Neural crest cell (in vitro differentiated cells): Measurements from ENCODE around the gene WNT5B. TPM values are rescaled to one million over a fixed set of nuclear protein-coding genes. Genes with fewer than 3 reads are reported as not detected.

Experiments
- DNase-seq: peaks from one replicate; pipeline ENCODE4 v3.0.0; 2021; ENCODE audit warnings: low read depth, mixed read lengths, low spot score
- H3K27ac Mint-ChIP-seq: one replicate; pipeline ENCODE4 v1.8.0; 2021; ENCODE audit warnings: mild to moderate bottlenecking, mixed read lengths; ENCODE audit not compliant: unreplicated experiment
- H3K27me3 Mint-ChIP-seq: 2 replicates; pipeline ENCODE4 v1.8.0; 2021; ENCODE audit warnings: low read depth, mild to moderate bottlenecking, mixed read lengths
- H3K36me3 Mint-ChIP-seq: 2 replicates; pipeline ENCODE4 v1.8.0; 2021; ENCODE audit warnings: low read depth, mild to moderate bottlenecking, mixed read lengths
- H3K4me1 Mint-ChIP-seq: 2 replicates; pipeline ENCODE4 v1.8.0; 2021; ENCODE audit warnings: mixed read lengths
- H3K4me3 Mint-ChIP-seq: one replicate; pipeline ENCODE4 v1.8.0; 2021; ENCODE audit warnings: mild to moderate bottlenecking, mixed read lengths
- H3K9me3 Mint-ChIP-seq: 2 replicates; pipeline ENCODE4 v1.8.0; 2021; ENCODE audit warnings: mixed read lengths
- microRNA-seq: library from miRNA; unstranded; fragments of <30 nt; microRNA quantifications from one replicate; pipeline ENCODE4, GENCODE V29; 2020
- total RNA-seq: library from RNA; stranded (reverse); gene quantifications from 2 replicates; pipeline ENCODE4 v1.2.1, GENCODE V29; 2021
- TF ChIP-seq, protein P1 (sequence below): fragments of 200-600 bp; sonication (generic); conservative IDR thresholded peaks from 2 replicates; pipeline ENCODE4 v1.5.0; 2021; ENCODE audit warnings: antibody characterized with exemption, mild to moderate bottlenecking

Gene WNT5B
- total RNA-seq, 1 donor from 2014 or later = 14.2 TPM

DNA sequence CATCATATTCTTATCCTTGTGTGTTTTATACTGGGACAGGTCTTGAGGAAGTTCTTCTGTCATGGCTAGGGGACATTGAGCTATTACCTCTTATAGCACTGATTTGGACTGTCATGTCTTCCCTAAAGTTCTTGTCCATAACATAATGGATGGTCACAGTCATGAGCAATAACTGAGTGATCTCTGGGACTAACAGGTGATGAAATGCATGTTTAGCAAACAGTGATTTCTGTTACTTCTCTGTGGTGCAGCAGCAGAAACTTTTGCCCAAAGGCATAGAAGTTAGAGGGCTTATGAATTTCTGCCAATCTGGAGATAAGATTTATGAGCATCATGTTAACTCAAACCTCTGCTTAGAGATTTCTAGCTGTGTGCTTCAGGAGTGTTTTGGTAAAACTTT lies 67.8 kb downstream of the WNT5B start:
- no peak for DNase-seq
- Mint-ChIP-seq H3K27ac (no peak overlapping the region), H3K9me3 (no peaks in the 10 kb centered on the region), H3K4me3 (peak overlapping the region; percentile 64), H3K27me3 (no peaks in the 10 kb centered on the region), H3K4me1 (peaks cover 37% of the 10 kb centered on the region), H3K36me3 (peaks cover 9% of the 10 kb centered on the region)
- TF ChIP-seq, protein P1, sequence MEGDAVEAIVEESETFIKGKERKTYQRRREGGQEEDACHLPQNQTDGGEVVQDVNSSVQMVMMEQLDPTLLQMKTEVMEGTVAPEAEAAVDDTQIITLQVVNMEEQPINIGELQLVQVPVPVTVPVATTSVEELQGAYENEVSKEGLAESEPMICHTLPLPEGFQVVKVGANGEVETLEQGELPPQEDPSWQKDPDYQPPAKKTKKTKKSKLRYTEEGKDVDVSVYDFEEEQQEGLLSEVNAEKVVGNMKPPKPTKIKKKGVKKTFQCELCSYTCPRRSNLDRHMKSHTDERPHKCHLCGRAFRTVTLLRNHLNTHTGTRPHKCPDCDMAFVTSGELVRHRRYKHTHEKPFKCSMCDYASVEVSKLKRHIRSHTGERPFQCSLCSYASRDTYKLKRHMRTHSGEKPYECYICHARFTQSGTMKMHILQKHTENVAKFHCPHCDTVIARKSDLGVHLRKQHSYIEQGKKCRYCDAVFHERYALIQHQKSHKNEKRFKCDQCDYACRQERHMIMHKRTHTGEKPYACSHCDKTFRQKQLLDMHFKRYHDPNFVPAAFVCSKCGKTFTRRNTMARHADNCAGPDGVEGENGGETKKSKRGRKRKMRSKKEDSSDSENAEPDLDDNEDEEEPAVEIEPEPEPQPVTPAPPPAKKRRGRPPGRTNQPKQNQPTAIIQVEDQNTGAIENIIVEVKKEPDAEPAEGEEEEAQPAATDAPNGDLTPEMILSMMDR = no peak

Small RNAs within 50 kb of the gene (microRNA-seq; reads per million reads assigned to microRNA genes)
- gene MIR3649 = not detected

Other genes with a start within 250 kb of the WNT5B start
- 28.0 and 33.7 TPM in 2 replicates for gene FBXL14, start 34.6 kb upstream of the WNT5B start, total RNA-seq
- 56.7 and 59.4 TPM in 2 replicates for gene ADIPOR2, start 61.8 kb downstream of the WNT5B start, total RNA-seq
- 0.19 TPM in 1 of 2 replicates, not detected in the other for gene LRTM2, start 191.3 kb downstream of the WNT5B start, total RNA-seq